Glutamatergic neuron (in vitro differentiated cells): ENCODE measurements around the gene OPRL1. TPM values are rescaled to one million over a fixed set of nuclear protein-coding genes. Genes with fewer than 3 reads are reported as not detected.
A peak's percentile ranks its signal among the peaks of the same experiment; 100 is the strongest.

Experiments used
- DNase-seq: peaks from one replicate; pipeline ENCODE4 v3.0.0; 2022
- H3K27ac Mint-ChIP-seq: one replicate; pipeline ENCODE4 v1.8.0; 2020; ENCODE audit warnings: mild to moderate bottlenecking, mixed read lengths, inconsistent platforms; ENCODE audit not compliant: unreplicated experiment
- H3K27me3 Mint-ChIP-seq: one replicate; pipeline ENCODE4 v1.8.0; 2020; ENCODE audit warnings: mild to moderate bottlenecking, moderate library complexity, mixed read lengths, inconsistent platforms; ENCODE audit not compliant: unreplicated experiment
- H3K36me3 Mint-ChIP-seq: one replicate; pipeline ENCODE4 v1.8.0; 2020; ENCODE audit warnings: mild to moderate bottlenecking, mixed read lengths, inconsistent platforms; ENCODE audit not compliant: unreplicated experiment
- H3K4me1 Mint-ChIP-seq: one replicate; pipeline ENCODE4 v1.8.0; 2020; ENCODE audit warnings: mild to moderate bottlenecking, low read depth, mixed read lengths, inconsistent platforms; ENCODE audit not compliant: unreplicated experiment
- H3K4me3 Mint-ChIP-seq: one replicate; pipeline ENCODE4 v1.8.0; 2020; ENCODE audit warnings: mild to moderate bottlenecking, mixed read lengths, inconsistent platforms; ENCODE audit not compliant: unreplicated experiment
- H3K9me3 Mint-ChIP-seq: one replicate; pipeline ENCODE4 v1.8.0; 2020; ENCODE audit warnings: mild to moderate bottlenecking, moderate library complexity, mixed read lengths, inconsistent platforms; ENCODE audit not compliant: unreplicated experiment
- CTCF ChIP-seq: fragments of 200-600 bp; sonication (generic); IDR thresholded peaks from one replicate; pipeline ENCODE4 v1.5.0; 2021; ENCODE audit not compliant: partially characterized antibody, unreplicated experiment
- total RNA-seq: library from RNA; stranded (reverse); fragmentation: NEBNext Ultra II Directional; extraction: Animal tissue kit (Norgen Biotek cat#: 25700); gene quantifications from one replicate; pipeline ENCODE4 v1.2.1, GENCODE V29; 2021; ENCODE audit not compliant: unreplicated experiment

OPRL1 gene
- total RNA-seq, 1 donor from 2014 or later: 2.9 TPM

- Mint-ChIP-seq H3K27me3 (peaks cover 8% of the 10 kb centered on the region), H3K4me1 (peaks cover 23% of the 10 kb centered on the region), H3K4me3 (peak overlapping the region; percentile 42), H3K27ac (peak overlapping the region; percentile 78), H3K9me3 (peaks cover 12% of the 10 kb centered on the region), H3K36me3 (no peaks in the 10 kb centered on the region)
- no peak for TF ChIP-seq CTCF
- peak; percentile 28 for DNase-seq
Observed at GRCh38 chr20:64033981-64034493, 45.8 kb upstream of the OPRL1 start.

- no peak for TF ChIP-seq CTCF
- DNase-seq: no peak
- Mint-ChIP-seq H3K4me3 (no peak overlapping the region), H3K36me3 (no peaks in the 10 kb centered on the region), H3K27ac (no peak overlapping the region), H3K4me1 (peaks cover 23% of the 10 kb centered on the region), H3K27me3 (peaks cover 8% of the 10 kb centered on the region), H3K9me3 (peaks cover 15% of the 10 kb centered on the region)
Observed at GRCh38 chr20:64035066-64035932, 44.6 kb upstream of the OPRL1 start.

- Mint-ChIP-seq H3K27me3 (peaks cover 8% of the 10 kb centered on the region), H3K4me1 (peaks cover 23% of the 10 kb centered on the region), H3K27ac (no peak within 1 kb of the TSS), H3K9me3 (peaks cover 15% of the 10 kb centered on the region), H3K36me3 (no peaks in the 10 kb centered on the region), H3K4me3 (no peak within 1 kb of the TSS)
- TF ChIP-seq CTCF: no peak
- DNase-seq: no peak
Observed at GRCh38 chr20:64035933-64036345, 43.9 kb upstream of the OPRL1 start, which contains the start of gene C20orf204. Gene C20orf204, plus strand, starts transcription at chr20:64036182. Its CDS starts 142 bp downstream, at chr20:64036324.

- peaks cover 15% of the 10 kb centered on the region for H3K9me3 Mint-ChIP-seq
- H3K4me3 Mint-ChIP-seq: no peak overlapping the region
- H3K27me3 Mint-ChIP-seq: peaks cover 10% of the 10 kb centered on the region
- no peaks in the 10 kb centered on the region for H3K36me3 Mint-ChIP-seq
- DNase-seq: no peak
- no peak overlapping the region for H3K27ac Mint-ChIP-seq
- TF ChIP-seq CTCF: no peak
- H3K4me1 Mint-ChIP-seq: peaks cover 24% of the 10 kb centered on the region
Observed at GRCh38 chr20:64036346-64037198, 43.3 kb upstream of the OPRL1 start.
